CD14-positive monocyte (primary cell): ENCODE results near the gene SSBP4. TPM values are rescaled to one million over a fixed set of nuclear protein-coding genes. Genes with fewer than 3 reads are reported as not detected.

Source experiments
- DNase-seq, 3 donors: peaks; one replicate each; pipeline ENCODE4 v3.0.0-alpha.2; 2011 to 2022
- H2AFZ ChIP-seq: 2 replicates; pipeline ENCODE4 v1.6.0; 2012; ENCODE audit warnings: mild to moderate bottlenecking, low read depth, low read length, inconsistent platforms; ENCODE audit not compliant: insufficient read depth, poor library complexity, severe bottlenecking
- H3K27ac ChIP-seq, 2 donors: 1 replicate in 1 of 2; 2 replicates in 1 of 2; pipeline ENCODE4 v1.5.1; 2012 to 2013; ENCODE audit warnings: low read length in 2 of 2, control low read depth in 1 of 2, inconsistent platforms in 1 of 2, low read depth in 1 of 2, mild to moderate bottlenecking in 1 of 2
- H3K27me3 ChIP-seq, 2 donors: one replicate each; pipeline versions ENCODE4 v1.6.0 to v1.6.1; 2011 to 2013; ENCODE audit warnings: low read length in 2 of 2; ENCODE audit not compliant: control insufficient read depth in 2 of 2, insufficient read depth in 2 of 2
- H3K36me3 ChIP-seq, 2 donors: replicated peaks in 1 of 2; 1 replicate in 1 of 2; 2 replicates in 1 of 2; pipeline versions ENCODE4 v1.5.1 to v1.6.1; 2012 to 2013; ENCODE audit warnings: low read length in 2 of 2, control low read depth in 1 of 2, inconsistent platforms in 1 of 2, mild to moderate bottlenecking in 1 of 2; ENCODE audit not compliant: insufficient read depth in 2 of 2, control insufficient read depth in 1 of 2
- H3K4me1 ChIP-seq, 2 donors: 1 replicate in 1 of 2; 2 replicates in 1 of 2; pipeline versions ENCODE4 v1.5.1 to v1.6.1; 2012 to 2013; ENCODE audit warnings: low read length in 2 of 2, control low read depth in 1 of 2, inconsistent platforms in 1 of 2, mild to moderate bottlenecking in 1 of 2, moderate library complexity in 1 of 2; ENCODE audit not compliant: insufficient read depth in 2 of 2, control insufficient read depth in 1 of 2
- H3K4me2 ChIP-seq: replicated peaks from 2 replicates; pipeline ENCODE3; 2012; ENCODE audit warnings: low read length, moderate library complexity, mild to moderate bottlenecking; ENCODE audit not compliant: poor library complexity, severe bottlenecking; ENCODE audit errors: extremely low read depth
- H3K4me3 ChIP-seq, 3 experiments: fragments of 200-600 bp in 1 of 3; sonication (generic) in 1 of 3; replicated peaks in 1 of 3; 1 replicate in 2 of 3; 2 replicates in 1 of 3; pipeline ENCODE4 v1.5.1; 2011 to 2013; ENCODE audit warnings: low read length in 3 of 3, mild to moderate bottlenecking in 3 of 3, control low read depth in 2 of 3, low read depth in 2 of 3, inconsistent platforms in 1 of 3, moderate library complexity in 1 of 3
- H3K79me2 ChIP-seq: 2 replicates; pipeline ENCODE4 v1.6.0; 2012; ENCODE audit warnings: mild to moderate bottlenecking, control low read depth, inconsistent platforms, low read length, moderate library complexity; ENCODE audit not compliant: insufficient read depth
- H3K9ac ChIP-seq: 2 replicates; pipeline ENCODE4 v1.6.0; 2017; ENCODE audit warnings: low read length, mild to moderate bottlenecking; ENCODE audit not compliant: insufficient read depth, poor library complexity, severe bottlenecking
- H3K9me3 ChIP-seq, 2 donors: replicated peaks in 1 of 2; 1 replicate in 1 of 2; 2 replicates in 1 of 2; pipeline versions ENCODE4 v1.5.1 to v1.6.1; 2012 to 2013; ENCODE audit warnings: low read length in 2 of 2, control low read depth in 1 of 2; ENCODE audit not compliant: control insufficient read depth in 1 of 2, insufficient read depth in 1 of 2
- H4K20me1 ChIP-seq: 2 replicates; pipeline ENCODE4 v1.6.0; 2012; ENCODE audit warnings: mild to moderate bottlenecking, low read length, control low read depth, moderate library complexity; ENCODE audit not compliant: insufficient read depth
- H3K27ac Mint-ChIP-seq, 7 donors: one replicate each; pipeline ENCODE4 v1.8.0; 2020; ENCODE audit warnings: mild to moderate bottlenecking in 7 of 7, mixed read lengths in 7 of 7, moderate library complexity in 6 of 7, inconsistent platforms in 2 of 7
- H3K27me3 Mint-ChIP-seq, 3 donors: one replicate each; pipeline ENCODE4 v1.8.0; 2021 to 2022; ENCODE audit warnings: low read depth in 3 of 3, mild to moderate bottlenecking in 3 of 3, mixed read lengths in 3 of 3, moderate library complexity in 3 of 3, inconsistent platforms in 1 of 3
- H3K36me3 Mint-ChIP-seq, 2 donors: one replicate each; pipeline ENCODE4 v1.8.0; 2020; ENCODE audit warnings: mixed read lengths in 2 of 2, inconsistent platforms in 1 of 2, mild to moderate bottlenecking in 1 of 2
- H3K4me1 Mint-ChIP-seq: one replicate; pipeline ENCODE4 v1.8.0; 2020; ENCODE audit warnings: mild to moderate bottlenecking, mixed read lengths
- H3K4me3 Mint-ChIP-seq, 2 donors: one replicate each; pipeline ENCODE4 v1.8.0; 2020; ENCODE audit warnings: mild to moderate bottlenecking in 2 of 2, mixed read lengths in 2 of 2, moderate library complexity in 1 of 2
- H3K9me3 Mint-ChIP-seq, 7 donors: one replicate each; pipeline ENCODE4 v1.8.0; 2020 to 2022; ENCODE audit warnings: mixed read lengths in 7 of 7, mild to moderate bottlenecking in 6 of 7, moderate library complexity in 6 of 7, inconsistent platforms in 2 of 7
- CTCF ChIP-seq: fragments of 200-600 bp; IDR thresholded peaks from one replicate; pipeline ENCODE4 v1.8.0; 2022; ENCODE audit warnings: antibody characterized with exemption, mild to moderate bottlenecking
- WGBS: methylation state at CpG from one replicate; pipeline ENCODE4 v1.1.5; 2013; ENCODE audit warnings: missing lambda C conversion rate; ENCODE audit not compliant: insufficient coverage; 5-methylcytosine and 5-hydroxymethylcytosine counted together
- intact Hi-C, 2 donors: fragments of 100-400 bp; cut with micrococcal nuclease; formaldehyde crosslinking; loops; one replicate each; pipeline versions ENCODE4 v1.15.0 to v1.15.1; 2023
- polyA plus RNA-seq, 3 donors: library from polyadenylated mRNA; depleted of rRNA in 1 of 3; unstranded in 2 of 3; stranded (reverse) in 1 of 3; fragments of 300-500 nt in 2 of 3; fragments of >200 nt in 1 of 3; fragmentation: Illumina TruSeq in 2 of 3; gene quantifications; 1 replicate in 2 of 3; 2 replicates in 1 of 3; pipeline ENCODE4 v1.2.3, GENCODE V29; 2012 to 2021

Gene SSBP4
- polyA plus RNA-seq, 3 donors: 38.5 to 74.5 (median 48.3) TPM

DNA sequence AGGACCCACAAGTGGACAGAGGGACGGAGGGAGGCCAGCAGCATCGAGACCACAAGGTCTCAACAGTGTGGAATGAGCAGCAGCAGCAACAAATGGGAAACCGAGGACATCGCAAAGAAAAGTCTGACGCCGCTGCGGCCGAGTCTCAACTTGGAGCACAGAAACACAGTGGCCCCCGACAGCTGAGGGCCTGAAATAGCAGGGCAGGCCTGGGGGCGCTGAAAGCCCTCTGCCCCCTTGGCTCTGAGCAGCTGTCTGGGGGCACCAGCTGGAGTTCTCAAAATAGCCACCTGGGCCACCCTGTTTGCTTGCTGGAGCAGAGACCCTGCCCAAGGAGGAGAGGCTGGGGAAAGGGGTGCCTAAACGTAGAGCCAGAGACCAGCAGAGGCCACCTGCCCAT, 24.6 kb downstream of the SSBP4 start:
- H3K27me3 Mint-ChIP-seq: peaks cover 4 to 14% (median 12%) of the 10 kb centered on the region in 3 donors
- peaks cover 0 to 6% (median 0%) of the 10 kb centered on the region in 7 donors for H3K9me3 Mint-ChIP-seq
- Histone ChIP-seq H3K27ac (no peak overlapping the region), H3K27me3 (peaks cover 0 to 10% of the 10 kb centered on the region in 2 donors), H4K20me1 (peaks cover 100% of the 10 kb centered on the region), H3K4me1 (no peaks in the 10 kb centered on the region), H2AFZ (no peak overlapping the region), H3K9ac (no peak overlapping the region), H3K4me2 (no peak overlapping the region), H3K79me2 (no peaks in the 10 kb centered on the region), H3K9me3 (no peaks in the 10 kb centered on the region), H3K4me3 (no peak overlapping the region), H3K36me3 (peaks cover 62% of the 10 kb centered on the region in 2 donors)
- intact Hi-C loops: no loop called here
- WGBS: 97% methylated on average over 11 of the region's 11 CpGs
- no peak overlapping the region for H3K4me3 Mint-ChIP-seq
- H3K4me1 Mint-ChIP-seq: peaks cover 13% of the 10 kb centered on the region
- no peak for DNase-seq
- no peak overlapping the region for H3K27ac Mint-ChIP-seq
- peaks cover 58 to 64% of the 10 kb centered on the region in 2 donors for H3K36me3 Mint-ChIP-seq
- no peak for TF ChIP-seq CTCF

DNA sequence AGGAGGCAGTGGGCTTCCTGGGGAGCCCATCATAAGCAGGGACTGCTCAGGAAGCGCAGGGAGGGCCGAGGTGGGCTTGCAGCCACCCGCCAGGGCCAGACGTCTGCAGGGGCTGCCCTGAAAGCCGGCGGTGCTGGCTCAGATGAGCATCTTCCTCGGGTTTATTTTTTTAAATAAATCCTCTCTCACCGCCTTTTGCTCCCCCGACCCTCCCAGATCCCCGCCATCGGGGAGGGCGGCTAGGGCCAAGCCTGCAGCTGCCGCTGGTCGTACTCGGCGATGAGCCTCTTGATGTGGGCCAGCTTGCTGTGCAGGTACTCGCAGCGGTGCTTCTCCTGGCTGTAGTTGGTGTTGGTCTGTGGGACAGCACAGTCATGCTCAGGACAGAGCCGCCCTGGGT, 25.3 kb downstream of the SSBP4 start:
- TF ChIP-seq CTCF: no peak
- peaks cover 100% of the 10 kb centered on the region for H4K20me1 ChIP-seq

More for the DNA sequence above, 25.3 kb downstream of the SSBP4 start:
- intact Hi-C loops: no loop called here
- peaks cover 11% of the 10 kb centered on the region for H3K4me1 Mint-ChIP-seq
- no peak overlapping the region for H2AFZ ChIP-seq
- no peak overlapping the region for H3K27ac Mint-ChIP-seq
- WGBS: 98% methylated on average over 15 of the region's 19 CpGs
- H3K36me3 Mint-ChIP-seq: peaks cover 65 to 71% of the 10 kb centered on the region in 2 donors
- H3K4me1 ChIP-seq: no peaks in the 10 kb centered on the region
- no peak overlapping the region for H3K4me3 Mint-ChIP-seq
- peaks cover 0 to 3% of the 10 kb centered on the region in 2 donors for H3K27me3 ChIP-seq
- no peak for DNase-seq
- H3K27ac ChIP-seq: no peak overlapping the region
- H3K79me2 ChIP-seq: no peaks in the 10 kb centered on the region
- H3K36me3 ChIP-seq: peaks cover 68 to 69% of the 10 kb centered on the region in 2 donors
- no peaks in the 10 kb centered on the region for H3K9me3 ChIP-seq
- no peak overlapping the region for H3K4me2 ChIP-seq
- no peak overlapping the region for H3K4me3 ChIP-seq
- peaks cover 1 to 8% (median 5%) of the 10 kb centered on the region in 3 donors for H3K27me3 Mint-ChIP-seq
- H3K9ac ChIP-seq: no peak overlapping the region
- peaks cover 0 to 6% (median 0%) of the 10 kb centered on the region in 7 donors for H3K9me3 Mint-ChIP-seq
